GM12801 (cell line): ENCODE results near the gene NBPF1.
"Not testable (repeated sequence)": the region's sequence is repeated elsewhere in the genome, so short reads cannot be mapped to it uniquely, and the experiment has no call there.

Experiments
- TF ChIP-seq, protein P1 (sequence below): IDR thresholded peaks from one replicate; pipeline ENCODE4 v1.5.1; 2011; ENCODE audit warnings: control low read depth; ENCODE audit not compliant: insufficient read length; ENCODE audit errors: extremely low read depth

The NBPF1 gene

GRCh38 chr1:16514107-16515055, 99.0 kb downstream of the NBPF1 start, which contains the start of gene RNU1-1:
RNU1-1 (minus strand) TSS chr1:16514285.
- TF ChIP-seq, protein P1, sequence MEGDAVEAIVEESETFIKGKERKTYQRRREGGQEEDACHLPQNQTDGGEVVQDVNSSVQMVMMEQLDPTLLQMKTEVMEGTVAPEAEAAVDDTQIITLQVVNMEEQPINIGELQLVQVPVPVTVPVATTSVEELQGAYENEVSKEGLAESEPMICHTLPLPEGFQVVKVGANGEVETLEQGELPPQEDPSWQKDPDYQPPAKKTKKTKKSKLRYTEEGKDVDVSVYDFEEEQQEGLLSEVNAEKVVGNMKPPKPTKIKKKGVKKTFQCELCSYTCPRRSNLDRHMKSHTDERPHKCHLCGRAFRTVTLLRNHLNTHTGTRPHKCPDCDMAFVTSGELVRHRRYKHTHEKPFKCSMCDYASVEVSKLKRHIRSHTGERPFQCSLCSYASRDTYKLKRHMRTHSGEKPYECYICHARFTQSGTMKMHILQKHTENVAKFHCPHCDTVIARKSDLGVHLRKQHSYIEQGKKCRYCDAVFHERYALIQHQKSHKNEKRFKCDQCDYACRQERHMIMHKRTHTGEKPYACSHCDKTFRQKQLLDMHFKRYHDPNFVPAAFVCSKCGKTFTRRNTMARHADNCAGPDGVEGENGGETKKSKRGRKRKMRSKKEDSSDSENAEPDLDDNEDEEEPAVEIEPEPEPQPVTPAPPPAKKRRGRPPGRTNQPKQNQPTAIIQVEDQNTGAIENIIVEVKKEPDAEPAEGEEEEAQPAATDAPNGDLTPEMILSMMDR, result not testable (repeated sequence)
